ENCODE results near the gene PDE6B.

PDE6B gene

DNA sequence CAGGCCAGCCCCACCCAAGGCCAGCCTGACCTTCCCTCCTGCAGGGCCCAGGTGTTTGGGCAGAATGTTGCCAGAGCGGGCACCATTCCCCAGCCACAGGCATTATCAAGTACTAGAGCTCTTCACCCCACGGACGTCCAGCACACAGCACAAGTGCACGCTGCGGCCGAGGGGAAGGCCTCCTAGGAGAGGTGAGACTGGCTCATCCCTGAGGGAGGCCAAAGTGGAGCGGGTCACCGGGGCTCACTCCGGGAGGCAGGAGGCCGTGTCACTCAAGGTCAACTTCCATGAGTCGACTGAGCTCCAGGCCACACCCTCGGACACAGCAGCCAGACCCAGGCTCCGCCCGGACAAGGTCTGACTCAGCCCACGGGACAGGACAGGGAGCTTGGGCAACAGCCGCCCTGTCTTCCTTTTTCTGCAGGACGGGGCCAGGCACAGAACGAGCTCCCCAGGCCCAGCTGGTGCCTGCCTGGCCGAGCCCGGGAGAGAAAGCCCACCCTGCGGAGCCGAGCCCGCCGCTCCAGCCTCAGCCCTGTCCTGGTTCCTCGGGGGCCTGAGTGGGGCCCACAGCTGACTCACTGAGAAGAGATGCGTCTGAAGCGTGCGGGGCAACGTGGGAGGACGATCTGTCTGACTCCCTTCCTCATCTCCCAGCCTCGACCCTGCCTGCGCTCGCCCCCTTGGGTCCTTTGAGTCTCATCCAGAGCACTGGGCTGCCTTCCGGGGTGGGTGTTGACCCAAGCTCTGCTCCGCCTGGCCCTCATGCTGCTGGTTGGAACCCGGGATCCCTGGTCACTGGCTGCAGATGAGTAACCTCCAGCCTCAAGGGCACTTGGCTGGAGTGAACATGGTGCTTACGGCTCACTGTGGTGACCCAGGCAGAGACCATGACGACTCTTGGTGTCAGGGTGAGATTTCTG lies 61.9 kb downstream of the PDE6B start:
- H3K9me3 ChIP-seq (ENCODE audit: severe bottlenecking) = no peaks in the 10 kb centered on the region
- no peaks in the 10 kb centered on the region for H3K27me3 ChIP-seq (ENCODE audit: insufficient read depth, low read depth, severe bottlenecking)
- peak; percentile 78 for DNase-seq
- no peak for TF ChIP-seq CTCF (IDR thresholded peaks at IDR 0.05; ENCODE audit: low read depth, low read length)
- H3K27ac ChIP-seq = no peak overlapping the region
- H3K36me3 ChIP-seq = no peaks in the 10 kb centered on the region
- H3K4me3 ChIP-seq (ENCODE audit: low read depth, low read length) = no peak overlapping the region

DNA sequence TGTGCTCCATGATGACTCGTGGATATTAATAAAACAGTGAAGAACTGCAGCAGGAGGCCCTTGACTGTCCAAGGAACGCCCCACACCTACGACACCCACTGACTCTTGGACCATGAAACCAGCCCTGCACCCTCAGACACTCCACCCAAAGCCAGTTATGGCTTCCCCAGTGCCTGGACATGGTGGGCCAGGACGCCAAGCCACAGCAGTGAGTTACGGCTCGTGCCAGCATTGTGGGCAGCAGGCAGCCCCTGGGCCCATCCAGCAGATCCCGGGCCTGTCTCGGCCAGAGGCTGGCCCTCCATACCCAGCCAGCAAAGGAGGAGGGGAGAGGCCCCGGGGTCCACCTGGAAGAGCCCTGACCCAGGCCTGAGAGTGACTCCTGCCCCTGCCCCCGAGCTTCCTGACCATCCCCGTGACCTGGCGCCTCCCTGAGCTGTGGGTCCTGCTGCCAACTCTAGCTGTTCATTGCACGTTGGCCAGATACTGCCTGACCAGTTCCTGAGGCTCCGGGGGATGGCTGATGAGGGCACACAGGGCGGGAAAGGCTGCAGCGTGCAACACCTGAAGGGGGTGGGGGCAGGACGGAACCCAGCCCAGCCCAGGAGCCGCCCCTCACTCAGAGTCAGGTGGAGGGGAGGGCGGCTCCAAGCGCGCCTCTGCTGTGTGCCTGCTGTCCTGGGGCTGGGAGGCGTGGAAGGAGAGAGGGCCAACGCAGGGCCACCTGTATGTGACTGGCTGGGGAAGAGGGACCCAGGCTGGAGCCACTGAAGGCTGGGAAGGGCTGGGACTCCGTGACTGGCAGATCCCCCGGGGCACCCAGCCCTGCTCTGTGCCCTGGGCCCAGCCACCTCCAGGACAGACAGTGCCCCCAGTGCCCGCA lies 62.8 kb downstream of the PDE6B start:
- H3K27me3 ChIP-seq (ENCODE audit: insufficient read depth, low read depth, severe bottlenecking) = no peaks in the 10 kb centered on the region
- H3K9me3 ChIP-seq (ENCODE audit: severe bottlenecking) = no peaks in the 10 kb centered on the region
- H3K36me3 ChIP-seq = no peaks in the 10 kb centered on the region
- H3K4me3 ChIP-seq (ENCODE audit: low read depth, low read length) = no peak overlapping the region
- no peak for TF ChIP-seq CTCF (IDR thresholded peaks at IDR 0.05; ENCODE audit: low read depth, low read length)
- H3K27ac ChIP-seq = no peak overlapping the region
- DNase-seq = no peak

DNA sequence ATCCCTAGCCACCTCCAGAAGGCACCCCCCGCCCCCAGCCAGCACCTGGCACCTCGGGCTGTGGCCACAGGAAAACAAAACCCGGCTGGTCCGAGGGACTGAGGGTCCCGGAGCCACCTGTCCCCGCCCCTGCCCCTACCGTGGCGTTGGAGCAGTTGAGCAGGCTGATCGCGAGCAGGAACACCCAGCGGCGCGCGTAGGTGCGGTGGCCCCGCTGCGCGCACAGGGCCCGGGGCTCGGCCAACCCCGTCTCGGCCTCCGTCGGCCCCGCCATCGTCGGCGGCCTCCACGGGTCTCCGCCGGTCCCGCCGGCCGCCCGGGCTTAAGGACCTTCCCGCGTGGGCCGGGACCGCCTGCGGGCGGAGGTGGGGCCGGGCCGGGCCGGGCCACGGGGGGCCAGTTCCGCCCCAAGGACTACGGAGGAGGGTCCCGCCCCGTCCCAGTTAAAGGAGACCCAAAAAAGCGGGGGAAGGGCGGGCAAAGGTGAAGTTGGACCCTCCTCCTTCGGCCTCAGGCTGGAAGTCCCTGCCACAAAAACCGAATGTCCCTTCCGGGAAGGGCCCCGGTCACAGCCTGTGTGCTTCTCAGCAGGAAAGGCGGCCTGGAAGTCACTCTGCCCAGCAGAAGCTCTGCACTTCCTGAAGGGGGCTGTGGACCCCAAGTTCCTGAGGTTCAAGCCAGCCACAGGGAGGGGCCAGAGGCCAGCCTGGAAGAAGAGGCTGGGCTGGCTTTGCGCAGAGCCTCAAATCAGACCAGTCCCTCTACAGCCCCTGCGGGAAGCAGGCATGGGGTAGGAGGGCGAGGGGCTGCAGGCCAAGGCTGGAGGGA lies 63.7 kb downstream of the PDE6B start, which contains the start of gene SLC49A3:
Gene SLC49A3, minus strand, starts transcription at position 298 of the 828 bp plus-strand sequence. Its CDS starts 24 bp downstream, at position 274.
- Histone ChIP-seq H3K9me3 (ENCODE audit: severe bottlenecking) (no peaks in the 10 kb centered on the region), H3K27ac (no peak within 1 kb of the TSS), H3K27me3 (ENCODE audit: insufficient read depth, low read depth, severe bottlenecking) (no peaks in the 10 kb centered on the region), H3K36me3 (no peaks in the 10 kb centered on the region), H3K4me3 (ENCODE audit: low read depth, low read length) (no peak within 1 kb of the TSS)
- DNase-seq = no peak
- TF ChIP-seq CTCF (IDR thresholded peaks at IDR 0.05; ENCODE audit: low read depth, low read length) = no peak

- no peak overlapping the region for H3K27ac ChIP-seq
- H3K4me3 ChIP-seq (ENCODE audit: low read depth, low read length) = no peak overlapping the region
Observed at GRCh38 chr4:689723-690122, 64.3 kb downstream of the PDE6B start.

More at GRCh38 chr4:689723-690122, 64.3 kb downstream of the PDE6B start:
- DNase-seq = no peak
- TF ChIP-seq CTCF (IDR thresholded peaks at IDR 0.05; ENCODE audit: low read depth, low read length) = no peak
- Histone ChIP-seq H3K36me3 (no peaks in the 10 kb centered on the region), H3K27me3 (ENCODE audit: insufficient read depth, low read depth, severe bottlenecking) (no peaks in the 10 kb centered on the region), H3K9me3 (ENCODE audit: severe bottlenecking) (no peaks in the 10 kb centered on the region)
